ENCODE data around the gene TUBAL3. TPM values are rescaled to one million over a fixed set of nuclear protein-coding genes. Genes with fewer than 3 reads are reported as not detected.
"Not testable (repeated sequence)": the region's sequence is repeated elsewhere in the genome, so short reads cannot be mapped to it uniquely, and the experiment has no call there.

TUBAL3 gene
- total RNA-seq, 1 experiment from 2014 or later: 0.15 TPM

- TF ChIP-seq AFF4 (CRISPR knock-in tag; IDR thresholded peaks at IDR 0.05; ENCODE audit: borderline replicate concordance): no peak
Observed at GRCh38 chr10:5411941-5412276, 7.3 kb upstream of the TUBAL3 start (continued).

GRCh38 chr10:5410787-5411186 lies 6.2 kb upstream of the TUBAL3 start:
- H3K4me3 Mint-ChIP-seq; POLR2A ChIA-PET; DNase-seq (ENCODE audit: low spot score); H3K4me1 Mint-ChIP-seq; H3K27me3 Mint-ChIP-seq (ENCODE audit: low read depth); H3K27ac Mint-ChIP-seq; ATAC-seq: not testable (repeated sequence)
- Mint-ChIP-seq H3K36me3 (peaks cover 22% of the 10 kb centered on the region), H3K9me3 (peaks cover 40% of the 10 kb centered on the region)
- CTCF ChIA-PET: interaction anchor here (1.2 kb wide), 1 partner anchor 31 kb away, joined by 3 read pairs; no protein-coding TSS in a partner anchor

GRCh38 chr10:5406918-5407317 lies 2.3 kb upstream of the TUBAL3 start:
- Mint-ChIP-seq H3K27ac (no peak overlapping the region), H3K9me3 (peaks cover 40% of the 10 kb centered on the region), H3K36me3 (peaks cover 22% of the 10 kb centered on the region), H3K4me1 (no peaks in the 10 kb centered on the region), H3K27me3 (ENCODE audit: low read depth) (no peaks in the 10 kb centered on the region), H3K4me3 (no peak overlapping the region)
- TF ChIP-seq ZNF423 (CRISPR knock-in tag; IDR thresholded peaks at IDR 0.05) (no peak), GABPB1 (CRISPR knock-in tag; IDR thresholded peaks at IDR 0.05) (no peak), E2F1 (CRISPR knock-in tag; IDR thresholded peaks at IDR 0.05) (no peak), ZNF121 (CRISPR knock-in tag; IDR thresholded peaks at IDR 0.05) (no peak), FOXJ3 (CRISPR knock-in tag; IDR thresholded peaks at IDR 0.05; ENCODE audit: borderline replicate concordance) (no peak), ETV6 (CRISPR knock-in tag; IDR thresholded peaks at IDR 0.05) (no peak), SOX15 (CRISPR knock-in tag; IDR thresholded peaks at IDR 0.05) (no peak), GRHL2 (CRISPR knock-in tag; IDR thresholded peaks at IDR 0.05; ENCODE audit: insufficient replicate concordance, severe bottlenecking) (no peak), MLX (CRISPR knock-in tag; IDR thresholded peaks at IDR 0.05) (no peak), ZNF219 (CRISPR knock-in tag; IDR thresholded peaks at IDR 0.05; ENCODE audit: borderline replicate concordance) (no peak), ZNF317 (CRISPR knock-in tag; IDR thresholded peaks at IDR 0.05; ENCODE audit: borderline replicate concordance, low read depth) (no peak), ZNF425 (CRISPR knock-in tag; conservative IDR thresholded peaks at IDR 0.05) (no peak), AR (CRISPR knock-in tag; IDR thresholded peaks at IDR 0.05) (no peak), SP1 (CRISPR knock-in tag; conservative IDR thresholded peaks at IDR 0.05) (no peak), NR3C1 (CRISPR knock-in tag; conservative IDR thresholded peaks at IDR 0.05; ENCODE audit: low read depth) (no peak)
- ATAC-seq (no peak), DNase-seq (ENCODE audit: low spot score) (no peak)
- POLR2A ChIA-PET: interaction anchor here (0.7 kb wide), 1 partner anchor 22 kb away, joined by 4 read pairs; no protein-coding TSS in a partner anchor
- CTCF ChIA-PET: no interaction called here

Data from WTC11 (cell line).